K562 (cell line): ENCODE measurements around the gene INSIG1. TPM values are rescaled to one million over a fixed set of nuclear protein-coding genes. Genes with fewer than 3 reads are reported as not detected.

ENCODE experiments used
- ATAC-seq: fragments of 200-7000 bp; cut with Tn5 transposase; 3 replicates; pipeline ENCODE4 v1.9.1; 2020; ENCODE audit warnings: moderate library complexity
- BruUV-seq: library from RNA; stranded (reverse); fragments of 400-500 nt; replicated peaks from 2 replicates; lab custom pipeline; 2021; lab: Mats Ljungman, UMichigan
- CTCF ChIA-PET: fragments of 300-600 bp; formaldehyde crosslinking; extraction: SDS; loops from one replicate; lab custom pipeline; 2021; ENCODE audit warnings: low intra/inter-chr PET ratio; lab: Yijun Ruan, JAX
- POLR2A ChIA-PET: fragments of 300-600, 350-650 bp; sonication (Branson Sonifier 250); formaldehyde crosslinking; extraction: SDS; loops from one replicate; lab custom pipeline; 2021; ENCODE audit warnings: antibody characterized with exemption, inconsistent platforms; lab: Yijun Ruan, JAX
- DNase-seq, 4 experiments: peaks; one replicate each; pipeline versions ENCODE4 v3.0.0 to v3.0.0-alpha.2; 2011 to 2018; ENCODE audit warnings: low spot score in 3 of 4, mixed read lengths in 3 of 4; ENCODE audit errors: extremely low read depth in 1 of 4
- FAIRE-seq: peaks from 2 replicates; lab custom pipeline; 2011; peaks lifted over from hg19 to GRCh38; lab: Jason Lieb, UNC
- H2AFZ ChIP-seq: 2 replicates; pipeline ENCODE4 v1.6.0; 2011; ENCODE audit warnings: low read depth, low read length, control low read depth, inconsistent platforms
- H3K27ac ChIP-seq: fragments of 200-600 bp; 3 replicates; pipeline ENCODE4 v1.8.0; 2011; ENCODE audit warnings: low read depth, mild to moderate bottlenecking, control low read depth, inconsistent platforms, low read length, moderate library complexity, mixed read lengths; ENCODE audit errors: extremely low read depth
- H3K27me3 ChIP-seq, 2 experiments: fragments of 300-600 bp in 1 of 2; 2 replicates in 1 of 2; 3 replicates in 1 of 2; pipeline versions ENCODE4 v1.6.0 to v1.8.0; 2011; ENCODE audit warnings: inconsistent platforms in 2 of 2, low read length in 2 of 2, mild to moderate bottlenecking in 1 of 2, mixed read lengths in 1 of 2, moderate library complexity in 1 of 2; ENCODE audit not compliant: control insufficient read depth in 2 of 2, insufficient read depth in 2 of 2
- H3K36me3 ChIP-seq: fragments of 300-600 bp; 3 replicates; pipeline ENCODE4 v1.8.0; 2011; ENCODE audit warnings: mild to moderate bottlenecking, low read length, inconsistent platforms; ENCODE audit not compliant: control insufficient read depth, insufficient read depth
- H3K4me1 ChIP-seq, 2 experiments: fragments of 200-600 bp in 1 of 2; replicated peaks in 1 of 2; 2 replicates in 1 of 2; 3 replicates in 1 of 2; pipeline versions ENCODE4 v1.5.1 to v1.8.0; 2011; ENCODE audit warnings: inconsistent platforms in 2 of 2, low read length in 2 of 2, mild to moderate bottlenecking in 1 of 2, mixed read lengths in 1 of 2, moderate library complexity in 1 of 2; ENCODE audit not compliant: control insufficient read depth in 2 of 2, insufficient read depth in 2 of 2
- H3K4me2 ChIP-seq: 2 replicates; pipeline ENCODE4 v1.6.1; 2011; ENCODE audit warnings: low read length, control low read depth, inconsistent platforms, mixed read lengths; ENCODE audit not compliant: insufficient read depth
- H3K4me3 ChIP-seq: fragments of 200-600 bp; sonication (generic), shearing (Covaris generic); 2 replicates; pipeline ENCODE4 v1.5.1; 2016; ENCODE audit warnings: control low read depth, inconsistent platforms
- H3K79me2 ChIP-seq: fragments of 200-600 bp; 3 replicates; pipeline ENCODE4 v1.8.0; 2011; ENCODE audit warnings: low read length, inconsistent platforms; ENCODE audit not compliant: control insufficient read depth, insufficient read depth
- H3K9ac ChIP-seq, 2 experiments: 2 replicates each; pipeline versions ENCODE4 v1.6.0 to v1.6.1; 2011; ENCODE audit warnings: low read depth in 2 of 2, low read length in 2 of 2, control low read depth in 1 of 2, inconsistent platforms in 1 of 2, mild to moderate bottlenecking in 1 of 2, mixed read lengths in 1 of 2; ENCODE audit not compliant: insufficient read depth in 1 of 2
- H3K9me1 ChIP-seq: one replicate; pipeline ENCODE4 v1.6.0; 2011; ENCODE audit warnings: inconsistent platforms, mild to moderate bottlenecking, low read length, moderate library complexity; ENCODE audit not compliant: control insufficient read depth, insufficient read depth
- H3K9me3 ChIP-seq: replicated peaks from 2 replicates; pipeline ENCODE4 v1.5.1; 2011; ENCODE audit warnings: low read depth, low read length, inconsistent platforms; ENCODE audit not compliant: control insufficient read depth, insufficient read depth
- H4K20me1 ChIP-seq: replicated peaks from 2 replicates; pipeline ENCODE4 v1.6.1; 2011; ENCODE audit warnings: low read length, inconsistent platforms, mixed read lengths; ENCODE audit not compliant: control insufficient read depth, insufficient read depth
- CEBPB ChIP-seq: fragments of 450-650 bp; IDR thresholded peaks from 2 replicates; pipeline ENCODE4 v1.6.1; 2016; ENCODE audit warnings: missing genetic modification characterization, missing compliant biosample characterization
- CEBPG ChIP-seq, 3 experiments: fragments of 200-800 bp in 1 of 3; sonication (Bioruptor generic) in 1 of 3; sonication (generic) in 1 of 3; formaldehyde crosslinking in 1 of 3; IDR thresholded peaks in 2 of 3; conservative IDR thresholded peaks in 1 of 3; 2 replicates each; pipeline versions ENCODE4 v1.6.1 to v1.8.0; 2016 to 2022; ENCODE audit warnings: missing compliant biosample characterization in 2 of 3, missing genetic modification characterization in 2 of 3, mild to moderate bottlenecking in 1 of 3, missing genetic modification reagents in 1 of 3
- NFYB ChIP-seq: IDR thresholded peaks from 2 replicates; pipeline ENCODE4 v1.6.1; 2011; ENCODE audit warnings: mild to moderate bottlenecking, moderate library complexity; ENCODE audit not compliant: insufficient read length; ENCODE audit errors: extremely low read depth
- WGBS: fragments of 100-300 bp; shearing (Covaris generic); methylation state at CpG from one replicate; pipeline ENCODE4 v1.1.6; 2016; ENCODE audit warnings: low coverage, mixed read lengths; ENCODE audit not compliant: insufficient coverage; ENCODE audit errors: missing lambda C conversion rate; 5-methylcytosine and 5-hydroxymethylcytosine counted together
- in situ Hi-C: fragments of 300-500 bp; cut with MboI; formaldehyde crosslinking; loops from 4 replicates; pipeline ENCODE4 v1.15.0; 2018; ENCODE audit warnings: inconsistent platforms, mixed read lengths
- intact Hi-C: fragments of 100-400 bp; cut with micrococcal nuclease; formaldehyde crosslinking; loops from 2 replicates; pipeline ENCODE4 v1.14.2; 2022
- polyA plus RNA-seq, 8 experiments: library from polyadenylated mRNA; depleted of rRNA in 4 of 8; stranded (reverse) in 5 of 8; unstranded in 3 of 8; fragments of >200 nt; fragmentation: Nextera tagmentation in 2 of 8; fragmentation: Illumina TruSeq in 1 of 8; extraction: Ambion mirVana in 2 of 8; extraction: Trizol in 1 of 8; gene quantifications; 2 replicates each; pipeline versions ENCODE4 v1.2.1 to v1.2.3, GENCODE V29; 2011 to 2014; ENCODE audit warnings: inconsistent platforms in 1 of 8, missing spikeins in 1 of 8
- total RNA-seq, 7 experiments: library from RNA; depleted of rRNA in 6 of 7; stranded (reverse); fragments of >200 nt in 6 of 7; fragmentation: Illumina TruSeq in 2 of 7; extraction: Trizol in 2 of 7; gene quantifications; 2 replicates each; pipeline versions ENCODE4 v1.2.1 to v1.2.3, GENCODE V29; 2011 to 2021; ENCODE audit warnings: low replicate concordance in 1 of 7
- TF ChIP-seq, protein P1 (sequence below): sonication (generic); IDR thresholded peaks from 2 replicates; pipeline ENCODE4 v1.6.1; 2016
- TF ChIP-seq, protein P2 (sequence below), 2 experiments: fragments of 450-650 bp in 1 of 2; sonication (generic) in 1 of 2; formaldehyde crosslinking in 1 of 2; IDR thresholded peaks; 2 replicates each; pipeline versions ENCODE4 v1.7.1 to v1.9.0; 2016 to 2022; ENCODE audit warnings: inconsistent platforms in 1 of 2, mild to moderate bottlenecking in 1 of 2, missing genetic modification reagents in 1 of 2
- TF ChIP-seq, protein P3 (sequence below): fragments of 250-450 bp; sonication (Bioruptor Pico); IDR thresholded peaks from 2 replicates; pipeline ENCODE4 v1.9.0; 2021; ENCODE audit warnings: mild to moderate bottlenecking, inconsistent platforms

The INSIG1 gene
- total and polyA plus RNA-seq, 9 of the 15 experiments (the other 6 are each of a cell fraction or from before 2014, with no cell fraction given), result 57.1 to 787 (median 238) TPM

DNA sequence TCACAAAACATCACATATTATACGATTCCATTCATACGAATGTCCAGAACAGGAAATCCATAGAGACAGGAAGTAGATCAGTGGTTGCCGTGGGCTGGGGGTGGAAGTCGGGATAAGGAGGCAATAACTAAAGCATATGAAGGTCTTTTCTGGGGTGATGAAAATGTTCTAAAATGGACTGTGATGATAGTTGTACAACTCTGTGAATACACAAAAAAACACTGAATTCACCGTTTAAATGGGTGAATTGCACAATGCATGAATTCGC lies 3.2 kb upstream of the INSIG1 start:
- FAIRE-seq (no peak), DNase-seq (no peak), ATAC-seq (no peak)
- peaks cover 11% of the 10 kb centered on the region for H3K9me1 ChIP-seq
- in situ Hi-C loops (loop anchor here (5.0 kb wide), 1 partner anchor 87 kb away; no protein-coding TSS in a partner anchor), intact Hi-C loops (no loop called here)
- no peaks in the 10 kb centered on the region for H3K27me3 ChIP-seq
- peaks cover 66 to 69% of the 10 kb centered on the region in 2 experiments for H3K4me1 ChIP-seq
- no peak overlapping the region for H3K9ac ChIP-seq
- H3K36me3 ChIP-seq, result peaks cover 10% of the 10 kb centered on the region
- H3K9me3 ChIP-seq, result no peaks in the 10 kb centered on the region
- no peak overlapping the region for H3K4me2 ChIP-seq
- 78% methylated on average over 6 of the region's 6 CpGs for WGBS
- H3K4me3 ChIP-seq, result no peak overlapping the region
- H4K20me1 ChIP-seq, result peaks cover 14% of the 10 kb centered on the region
- no TSS peak for BruUV-seq
- H2AFZ ChIP-seq, result no peak overlapping the region
- POLR2A ChIA-PET, result interaction anchor here (0.9 to 1.4 kb wide), 4 partner anchors 12 to 89 kb away, joined by 3 to 4 read pairs (median 4); no protein-coding TSS in a partner anchor
- H3K27ac ChIP-seq, result no peak overlapping the region
- H3K79me2 ChIP-seq, result peaks cover 31% of the 10 kb centered on the region
- CTCF ChIA-PET, result no interaction called here
- TF ChIP-seq, protein P1, sequence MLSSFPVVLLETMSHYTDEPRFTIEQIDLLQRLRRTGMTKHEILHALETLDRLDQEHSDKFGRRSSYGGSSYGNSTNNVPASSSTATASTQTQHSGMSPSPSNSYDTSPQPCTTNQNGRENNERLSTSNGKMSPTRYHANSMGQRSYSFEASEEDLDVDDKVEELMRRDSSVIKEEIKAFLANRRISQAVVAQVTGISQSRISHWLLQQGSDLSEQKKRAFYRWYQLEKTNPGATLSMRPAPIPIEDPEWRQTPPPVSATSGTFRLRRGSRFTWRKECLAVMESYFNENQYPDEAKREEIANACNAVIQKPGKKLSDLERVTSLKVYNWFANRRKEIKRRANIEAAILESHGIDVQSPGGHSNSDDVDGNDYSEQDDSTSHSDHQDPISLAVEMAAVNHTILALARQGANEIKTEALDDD, result no peak
- TF ChIP-seq NFYB, result no peak
- no peak for TF ChIP-seq CEBPG (CRISPR knock-in tag; IDR thresholded peaks at IDR 0.05)
- 0 out of 4 replicates have a peak, but pooled peaks of 1 of the 2 experiments have one; percentile 29 for TF ChIP-seq CEBPG (tag; conservative IDR thresholded peaks at IDR 0.05 in 1 of 2, IDR thresholded peaks at IDR 0.05 in 1 of 2)
- TF ChIP-seq, protein P2, sequence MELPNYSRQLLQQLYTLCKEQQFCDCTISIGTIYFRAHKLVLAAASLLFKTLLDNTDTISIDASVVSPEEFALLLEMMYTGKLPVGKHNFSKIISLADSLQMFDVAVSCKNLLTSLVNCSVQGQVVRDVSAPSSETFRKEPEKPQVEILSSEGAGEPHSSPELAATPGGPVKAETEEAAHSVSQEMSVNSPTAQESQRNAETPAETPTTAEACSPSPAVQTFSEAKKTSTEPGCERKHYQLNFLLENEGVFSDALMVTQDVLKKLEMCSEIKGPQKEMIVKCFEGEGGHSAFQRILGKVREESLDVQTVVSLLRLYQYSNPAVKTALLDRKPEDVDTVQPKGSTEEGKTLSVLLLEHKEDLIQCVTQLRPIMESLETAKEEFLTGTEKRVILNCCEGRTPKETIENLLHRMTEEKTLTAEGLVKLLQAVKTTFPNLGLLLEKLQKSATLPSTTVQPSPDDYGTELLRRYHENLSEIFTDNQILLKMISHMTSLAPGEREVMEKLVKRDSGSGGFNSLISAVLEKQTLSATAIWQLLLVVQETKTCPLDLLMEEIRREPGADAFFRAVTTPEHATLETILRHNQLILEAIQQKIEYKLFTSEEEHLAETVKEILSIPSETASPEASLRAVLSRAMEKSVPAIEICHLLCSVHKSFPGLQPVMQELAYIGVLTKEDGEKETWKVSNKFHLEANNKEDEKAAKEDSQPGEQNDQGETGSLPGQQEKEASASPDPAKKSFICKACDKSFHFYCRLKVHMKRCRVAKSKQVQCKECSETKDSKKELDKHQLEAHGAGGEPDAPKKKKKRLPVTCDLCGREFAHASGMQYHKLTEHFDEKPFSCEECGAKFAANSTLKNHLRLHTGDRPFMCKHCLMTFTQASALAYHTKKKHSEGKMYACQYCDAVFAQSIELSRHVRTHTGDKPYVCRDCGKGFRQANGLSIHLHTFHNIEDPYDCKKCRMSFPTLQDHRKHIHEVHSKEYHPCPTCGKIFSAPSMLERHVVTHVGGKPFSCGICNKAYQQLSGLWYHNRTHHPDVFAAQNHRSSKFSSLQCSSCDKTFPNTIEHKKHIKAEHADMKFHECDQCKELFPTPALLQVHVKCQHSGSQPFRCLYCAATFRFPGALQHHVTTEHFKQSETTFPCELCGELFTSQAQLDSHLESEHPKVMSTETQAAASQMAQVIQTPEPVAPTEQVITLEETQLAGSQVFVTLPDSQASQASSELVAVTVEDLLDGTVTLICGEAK (IDR thresholded peaks at IDR 0.05), result peak; percentile 24; the same call in 1 of the 2 replicates
- TF ChIP-seq, protein P2 (CRISPR knock-in tag; IDR thresholded peaks at IDR 0.05), result no peak
- peak; percentile 76 for TF ChIP-seq CEBPB
- TF ChIP-seq, protein P3, sequence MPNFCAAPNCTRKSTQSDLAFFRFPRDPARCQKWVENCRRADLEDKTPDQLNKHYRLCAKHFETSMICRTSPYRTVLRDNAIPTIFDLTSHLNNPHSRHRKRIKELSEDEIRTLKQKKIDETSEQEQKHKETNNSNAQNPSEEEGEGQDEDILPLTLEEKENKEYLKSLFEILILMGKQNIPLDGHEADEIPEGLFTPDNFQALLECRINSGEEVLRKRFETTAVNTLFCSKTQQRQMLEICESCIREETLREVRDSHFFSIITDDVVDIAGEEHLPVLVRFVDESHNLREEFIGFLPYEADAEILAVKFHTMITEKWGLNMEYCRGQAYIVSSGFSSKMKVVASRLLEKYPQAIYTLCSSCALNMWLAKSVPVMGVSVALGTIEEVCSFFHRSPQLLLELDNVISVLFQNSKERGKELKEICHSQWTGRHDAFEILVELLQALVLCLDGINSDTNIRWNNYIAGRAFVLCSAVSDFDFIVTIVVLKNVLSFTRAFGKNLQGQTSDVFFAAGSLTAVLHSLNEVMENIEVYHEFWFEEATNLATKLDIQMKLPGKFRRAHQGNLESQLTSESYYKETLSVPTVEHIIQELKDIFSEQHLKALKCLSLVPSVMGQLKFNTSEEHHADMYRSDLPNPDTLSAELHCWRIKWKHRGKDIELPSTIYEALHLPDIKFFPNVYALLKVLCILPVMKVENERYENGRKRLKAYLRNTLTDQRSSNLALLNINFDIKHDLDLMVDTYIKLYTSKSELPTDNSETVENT (CRISPR knock-in tag), result no peak
